HG02678 (cell line): ENCODE results near the gene SLC15A4.

Source experiments
- ATAC-seq: cut with Tn5 transposase; IDR thresholded peaks from one replicate; pipeline ENCODE4 v1.9.1; 2021; ENCODE audit warnings: mild to moderate bottlenecking, moderate library complexity; ENCODE audit not compliant: unreplicated experiment

The SLC15A4 gene

DNA sequence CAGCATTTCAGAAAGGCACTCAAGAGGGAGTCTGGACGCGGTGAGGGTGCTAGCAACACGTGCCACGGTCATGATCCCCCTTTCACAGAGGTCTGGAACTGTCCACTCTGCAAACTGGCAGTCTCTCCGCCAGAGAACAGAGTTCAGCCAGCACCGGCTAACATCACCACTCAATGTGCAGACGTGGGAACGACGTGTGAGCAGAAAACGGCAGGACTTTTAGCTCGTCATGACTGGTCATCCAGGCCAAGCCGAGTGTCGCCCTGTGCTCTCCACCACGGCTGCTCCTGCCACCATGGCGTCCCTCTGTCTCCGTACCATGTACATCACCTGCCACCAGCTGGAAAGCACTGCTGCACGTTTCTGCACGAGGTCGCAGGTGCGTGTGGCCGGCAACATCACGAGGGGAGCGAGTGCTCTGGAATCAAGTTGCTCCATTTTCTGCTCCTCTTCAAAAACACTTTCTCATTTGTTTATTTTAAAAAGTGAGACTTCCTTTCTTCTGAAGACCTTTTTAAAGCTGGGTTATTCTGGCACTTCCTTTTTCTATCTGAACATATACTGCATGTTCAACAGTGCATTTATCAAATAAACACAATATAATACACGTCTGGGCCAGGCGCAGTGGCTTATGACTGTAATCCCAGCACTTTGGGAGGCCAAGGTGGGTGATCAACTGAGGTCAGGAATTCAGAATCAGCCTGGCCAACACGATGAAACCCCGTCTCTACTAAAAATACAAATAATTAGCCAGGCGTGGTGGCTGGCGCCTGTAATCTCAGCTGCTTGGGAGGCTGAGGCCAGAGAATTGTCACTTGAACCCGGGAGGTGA is 28.0 kb downstream of the SLC15A4 start:
- ATAC-seq: no peak

DNA sequence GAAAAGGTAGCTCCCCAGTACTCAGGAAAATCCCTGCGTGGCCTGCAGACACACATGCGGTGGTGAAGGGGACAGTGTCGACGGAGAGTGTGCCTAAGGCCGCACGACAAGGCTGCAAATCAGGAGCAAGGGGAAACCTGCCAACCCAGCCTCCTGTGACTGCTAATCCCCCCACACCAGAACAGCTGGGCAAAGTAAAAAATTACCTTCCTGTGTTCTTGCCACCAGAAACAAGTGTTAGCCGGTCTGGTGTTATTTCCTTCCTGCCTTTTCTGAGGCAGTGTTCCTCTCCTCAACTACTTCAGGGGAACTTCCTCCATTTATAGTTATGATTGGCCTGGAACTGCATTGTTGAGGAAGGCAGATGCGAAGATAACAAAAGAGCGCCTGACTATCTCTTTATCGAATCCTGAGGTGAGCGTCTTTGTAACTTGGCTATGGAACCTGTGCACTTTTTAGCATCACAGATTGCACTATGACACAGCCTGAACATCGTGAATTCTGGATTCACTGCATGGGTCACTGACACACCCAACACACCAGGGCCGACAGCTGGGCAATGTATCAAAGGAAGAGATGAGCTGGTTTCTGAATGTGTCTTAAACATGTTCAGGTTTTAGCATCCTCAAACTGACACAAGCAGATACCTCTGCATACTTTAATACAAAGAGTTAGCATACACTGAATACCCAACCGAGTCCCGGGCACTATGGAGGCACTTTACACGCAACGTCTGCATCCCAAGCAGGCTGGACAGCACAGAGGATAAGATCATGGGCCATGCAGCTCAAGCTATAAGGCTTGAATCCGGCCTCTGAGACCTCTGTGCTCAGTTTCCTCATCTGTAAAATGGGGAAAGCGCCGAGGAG is 28.9 kb downstream of the SLC15A4 start:
- ATAC-seq: peak; percentile 57

DNA sequence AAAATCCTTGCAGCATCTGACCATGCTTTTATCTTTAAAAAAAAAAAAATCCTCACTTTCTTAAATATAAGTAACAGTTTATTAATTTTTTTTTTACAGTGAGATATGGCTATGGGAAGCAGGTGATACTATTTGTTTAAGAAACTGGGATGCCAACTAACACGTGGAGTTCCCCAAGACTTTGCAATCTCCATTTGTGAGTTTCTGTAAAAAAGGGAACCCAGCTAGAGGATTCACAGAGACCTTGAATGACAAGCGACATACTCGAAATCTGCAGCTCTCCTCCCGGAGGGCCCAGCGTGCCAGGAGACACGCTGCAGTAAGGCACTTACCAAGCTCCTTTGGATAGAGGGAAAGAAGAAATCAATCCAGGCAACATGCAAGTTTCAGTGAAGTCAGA is 30.1 kb downstream of the SLC15A4 start:
- ATAC-seq: no peak

DNA sequence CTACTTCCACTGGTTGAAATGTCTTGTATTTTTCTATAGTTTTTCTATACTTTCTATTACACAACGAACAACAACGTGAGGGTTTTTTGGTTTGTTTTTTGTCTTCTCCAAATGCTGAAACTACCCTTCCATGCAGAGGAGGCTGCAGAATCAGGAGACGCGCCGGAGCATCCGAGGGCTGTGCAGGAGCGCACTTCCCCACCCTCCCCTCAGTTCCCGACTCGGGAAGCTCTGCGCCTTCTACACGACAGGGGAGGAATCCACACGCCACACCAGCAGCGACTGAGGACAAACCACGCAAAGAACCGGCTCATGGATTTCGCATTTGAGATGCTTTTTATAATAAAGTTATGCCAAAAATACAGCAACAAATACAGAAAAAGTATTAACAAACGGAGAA is 30.9 kb downstream of the SLC15A4 start:
- ATAC-seq: no peak

DNA sequence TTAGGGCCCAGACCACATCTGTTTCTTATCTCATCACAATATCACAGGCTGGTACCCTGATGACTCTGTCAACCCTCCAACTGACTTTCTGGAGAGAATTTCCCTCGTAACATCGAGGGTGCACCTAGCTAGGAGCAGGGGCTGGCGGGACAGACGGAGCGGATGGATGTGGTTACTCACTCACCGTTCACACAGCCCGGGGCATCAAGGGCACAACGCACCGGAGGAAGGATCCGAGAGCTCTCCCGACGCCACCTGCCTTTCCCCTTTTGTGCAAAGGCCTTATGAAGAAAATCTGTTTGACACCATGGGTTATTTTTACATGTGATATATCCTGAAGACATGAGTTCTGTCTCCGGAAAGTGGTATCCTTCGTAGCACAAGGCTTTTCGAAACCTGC is 31.4 kb downstream of the SLC15A4 start:
- no peak for ATAC-seq

DNA sequence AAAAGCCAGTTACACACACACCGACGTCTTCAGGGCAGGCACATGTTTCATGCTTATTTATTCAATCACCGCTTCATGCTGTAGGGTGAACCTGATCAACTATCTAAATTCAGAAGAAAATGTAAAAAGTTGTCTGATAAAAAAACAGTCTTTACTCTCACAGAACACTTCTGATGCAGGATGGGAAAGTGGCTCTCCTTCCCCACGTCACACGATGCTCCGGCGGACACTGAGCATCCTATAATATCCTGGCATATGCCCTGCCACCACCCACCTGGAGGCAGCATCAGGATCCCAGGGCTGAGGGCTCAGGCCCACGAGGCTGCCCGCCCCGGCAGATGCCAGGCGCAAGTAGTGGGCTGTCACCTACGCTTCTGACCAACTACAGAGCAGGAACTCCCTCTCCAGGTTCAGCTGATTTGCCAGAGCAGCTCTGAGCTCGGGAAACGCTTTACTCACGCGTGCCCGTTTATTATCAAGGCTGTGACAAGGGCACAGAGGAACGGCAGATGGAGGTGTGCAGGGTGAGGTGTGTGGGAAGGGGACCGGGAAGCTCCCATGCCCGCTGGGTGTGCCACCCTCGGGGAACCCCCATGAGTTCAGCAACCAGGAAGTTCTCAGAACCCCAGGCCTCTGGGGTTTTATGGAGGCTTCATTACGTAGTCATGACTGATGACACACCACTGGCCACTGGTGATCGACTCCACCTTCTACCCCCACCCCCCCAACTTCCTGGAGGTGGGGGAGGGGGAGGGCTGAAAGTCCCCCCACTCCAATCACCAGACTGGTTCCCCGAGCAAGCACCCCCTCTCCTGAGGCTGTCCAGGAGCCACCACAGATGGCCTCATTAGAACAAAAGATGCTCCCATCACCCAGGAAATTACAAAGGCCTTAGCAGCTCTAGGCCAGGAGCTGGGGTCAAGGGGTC is 32.1 kb downstream of the SLC15A4 start:
- ATAC-seq: peak; percentile 34

DNA sequence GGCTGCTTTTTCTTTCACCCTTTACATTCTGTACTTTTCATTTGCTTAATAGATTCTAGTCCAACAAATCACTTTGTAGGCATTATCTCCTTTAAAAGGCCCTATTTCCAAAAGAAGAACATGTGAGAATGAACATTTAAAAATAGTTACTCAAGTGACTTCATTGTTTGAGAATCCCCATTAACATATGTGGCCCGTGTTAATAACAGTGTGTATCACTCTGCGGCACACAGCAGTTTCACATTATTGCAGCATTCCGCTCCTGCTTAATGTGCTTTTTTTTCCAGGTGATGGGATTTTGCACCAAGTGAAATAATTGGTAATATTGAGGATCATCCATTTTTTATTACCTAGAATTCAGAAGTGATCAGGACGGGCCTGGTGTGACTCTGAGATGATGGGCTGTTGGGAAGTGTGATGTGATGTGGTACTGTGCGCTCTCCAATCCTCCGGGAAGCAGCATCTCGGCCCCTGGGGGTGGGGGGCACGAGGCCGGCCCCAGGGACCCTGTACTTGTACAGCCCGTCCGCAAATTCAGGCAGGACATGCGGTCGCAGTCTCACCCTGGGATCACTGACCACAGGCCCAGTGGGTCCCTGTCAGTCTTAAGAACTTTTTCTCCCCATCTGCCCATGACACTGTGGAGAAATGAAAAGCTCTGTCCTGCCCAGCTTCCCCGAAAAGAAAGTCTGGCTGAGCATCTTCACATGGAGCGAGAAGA is 32.9 kb downstream of the SLC15A4 start:
- no peak for ATAC-seq

DNA sequence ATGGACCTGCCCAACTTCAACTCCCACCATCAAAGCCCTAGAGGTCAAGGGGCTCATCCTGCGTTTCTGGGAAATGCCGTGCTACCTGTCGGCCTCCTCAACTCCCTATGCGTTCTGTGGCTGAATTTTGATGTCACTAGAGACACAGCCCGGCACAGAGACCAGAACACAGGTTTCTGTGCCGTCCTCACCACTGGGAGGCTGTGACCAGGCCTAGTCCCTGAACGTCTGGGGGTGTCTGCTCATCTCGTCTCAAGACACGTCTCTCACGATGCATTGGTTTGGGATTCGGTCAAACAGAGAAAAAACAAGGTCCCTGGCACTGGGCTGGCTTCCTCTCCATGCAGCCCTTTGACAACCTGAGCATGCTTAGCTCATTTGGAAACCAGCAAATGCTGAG is 33.5 kb downstream of the SLC15A4 start:
- no peak for ATAC-seq

DNA sequence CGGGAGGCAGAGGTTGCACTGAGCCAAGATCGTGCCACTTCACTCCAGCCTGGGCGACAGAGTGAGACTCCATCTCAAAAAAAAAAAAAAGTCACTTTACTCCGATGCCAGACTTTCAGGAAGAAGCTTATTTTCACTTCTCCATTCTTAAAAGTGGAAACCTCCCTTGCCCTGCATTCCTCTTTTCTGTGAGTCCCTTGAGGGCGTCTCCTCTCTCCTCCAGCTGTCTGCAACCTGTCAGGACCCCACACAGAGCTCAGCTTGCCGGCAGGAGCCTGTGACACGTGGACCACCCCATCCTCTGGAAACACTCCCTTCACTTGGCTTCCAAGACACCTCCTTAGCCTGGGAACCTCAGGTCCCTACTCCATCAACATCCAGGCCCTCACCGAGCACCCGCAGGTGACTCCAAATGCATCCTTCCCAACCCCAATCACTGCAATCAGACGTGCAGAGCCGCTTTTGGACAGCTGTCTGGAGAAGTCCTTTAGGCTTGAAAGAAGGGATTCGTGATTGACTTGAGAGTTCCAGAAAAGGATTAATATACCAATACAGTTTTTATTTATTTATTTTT is 34.3 kb downstream of the SLC15A4 start:
- ATAC-seq: no peak

DNA sequence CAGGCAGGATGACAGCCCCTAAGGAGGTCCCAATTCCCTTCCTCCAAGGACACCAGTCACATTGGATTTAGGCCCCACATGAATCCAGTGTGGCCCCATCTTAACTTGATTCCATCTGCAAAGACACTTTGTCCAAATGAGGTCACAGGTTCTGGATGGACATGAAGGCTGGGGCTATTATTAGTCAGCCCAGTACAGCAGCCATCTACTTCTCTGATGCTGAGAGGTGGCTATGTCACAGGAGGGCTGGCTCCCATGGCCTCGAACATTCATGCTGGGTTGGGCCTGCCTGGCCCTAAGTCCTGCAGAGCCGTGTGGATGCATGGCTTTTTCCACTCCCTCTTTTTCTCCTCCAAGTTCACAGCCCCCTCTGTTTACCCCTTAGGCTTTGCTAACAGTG is 35.9 kb downstream of the SLC15A4 start:
- no peak for ATAC-seq

DNA sequence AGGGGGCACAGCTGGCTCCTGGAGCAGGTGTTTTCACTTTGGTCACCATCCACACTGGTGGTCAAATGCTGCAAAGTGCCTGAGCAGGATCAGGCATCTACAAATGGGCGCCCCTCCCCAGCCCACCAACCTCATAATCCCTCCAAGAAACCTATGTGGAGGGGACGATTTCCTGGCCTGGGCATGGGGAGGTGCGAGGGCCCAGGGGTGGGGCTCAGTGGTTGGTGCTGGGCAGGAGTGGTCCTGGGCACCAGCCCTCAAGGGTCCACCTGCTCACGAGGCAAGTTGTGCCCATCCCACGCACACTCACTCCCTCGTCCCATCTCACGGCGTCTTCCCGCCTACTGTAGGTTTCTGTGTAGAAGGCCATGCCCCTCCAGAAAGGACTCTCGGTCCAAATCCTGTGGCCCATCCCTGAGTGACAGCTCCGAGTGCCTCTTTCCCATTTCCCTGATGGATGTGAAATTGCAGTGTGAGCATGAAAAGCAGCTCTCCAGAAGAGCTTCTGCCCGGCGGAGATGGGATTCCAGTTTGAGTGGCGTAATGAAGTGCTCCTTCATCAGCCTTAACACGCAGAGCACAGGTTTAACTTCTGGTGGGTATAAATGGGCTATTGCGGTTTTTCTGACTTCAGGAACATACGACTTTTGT is 36.9 kb downstream of the SLC15A4 start:
- ATAC-seq: no peak

DNA sequence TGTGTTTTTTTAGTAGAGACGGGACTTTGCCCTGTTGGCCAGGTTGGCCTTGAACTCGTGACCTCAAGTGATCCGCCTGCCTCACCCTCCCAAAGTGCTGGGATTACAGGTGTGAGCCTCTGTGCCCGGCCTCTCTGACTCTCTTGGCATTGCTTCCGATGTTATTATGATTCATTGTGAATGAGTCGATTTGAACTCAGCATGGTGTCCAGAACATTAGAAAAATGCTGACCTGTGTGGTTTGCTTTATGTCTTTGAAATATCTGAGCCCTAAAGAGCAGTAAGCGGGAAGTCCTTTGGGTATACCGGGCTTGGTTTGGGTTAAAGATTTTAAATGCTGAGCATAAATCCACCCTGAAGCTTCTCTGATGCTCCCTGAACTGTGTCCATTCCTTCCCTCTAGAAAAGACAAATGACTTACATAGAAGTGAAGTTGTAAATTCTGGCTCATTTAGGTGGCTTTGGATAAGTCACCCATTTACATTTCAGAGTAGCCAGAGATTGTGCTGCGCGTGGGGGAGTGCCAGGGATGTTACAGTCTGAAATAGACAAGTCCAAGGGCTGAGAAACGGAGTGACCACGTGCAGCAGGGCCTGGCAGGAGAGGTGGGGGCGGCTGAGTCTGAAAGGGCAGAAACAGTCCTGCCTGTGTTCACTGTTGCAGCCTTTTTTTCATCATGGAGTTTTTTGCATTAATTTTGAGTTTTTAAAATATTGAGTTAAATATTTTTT is 39.6 kb downstream of the SLC15A4 start:
- no peak for ATAC-seq

DNA sequence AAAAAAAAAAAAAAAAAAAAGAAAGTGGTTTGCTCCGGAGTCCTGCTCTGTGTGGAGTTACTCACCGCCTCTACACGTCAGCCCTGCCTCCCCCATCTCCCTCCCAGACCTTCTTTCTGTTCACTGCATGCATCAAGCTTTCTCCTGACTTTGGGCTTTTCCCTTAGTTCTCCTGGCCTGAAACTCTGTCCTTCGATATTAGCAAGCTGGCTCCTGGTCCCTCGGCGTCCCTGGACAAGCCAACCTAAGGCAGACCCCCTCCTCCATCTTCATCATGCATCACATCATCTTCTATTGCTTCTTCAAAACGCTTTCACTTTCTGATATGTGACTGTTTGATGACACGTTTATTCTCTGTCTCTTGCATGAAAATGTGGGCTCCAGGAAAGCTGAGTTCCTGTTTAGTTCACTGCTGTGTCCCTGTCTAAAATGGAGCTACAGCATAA is 40.6 kb downstream of the SLC15A4 start:
- peak; percentile 66 for ATAC-seq

DNA sequence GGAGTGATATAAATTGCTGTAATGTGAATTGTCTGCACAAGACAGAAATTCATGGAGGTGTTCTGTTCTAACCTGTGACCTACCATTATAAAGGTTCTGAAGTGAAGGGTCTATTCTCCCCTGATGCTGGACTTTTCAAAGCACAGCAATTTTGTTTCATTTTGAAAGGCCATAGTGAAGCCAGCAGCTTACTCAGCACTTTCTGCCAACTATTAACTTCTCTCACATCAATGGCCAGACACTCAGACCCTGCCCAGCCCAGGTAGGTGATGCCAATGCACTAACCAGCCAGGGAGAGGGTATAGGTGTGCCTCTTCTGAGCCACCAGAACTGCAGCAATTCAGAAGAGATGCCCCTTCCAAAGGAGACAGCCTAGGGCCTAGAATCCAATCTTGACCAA is 43.9 kb downstream of the SLC15A4 start:
- ATAC-seq: no peak

DNA sequence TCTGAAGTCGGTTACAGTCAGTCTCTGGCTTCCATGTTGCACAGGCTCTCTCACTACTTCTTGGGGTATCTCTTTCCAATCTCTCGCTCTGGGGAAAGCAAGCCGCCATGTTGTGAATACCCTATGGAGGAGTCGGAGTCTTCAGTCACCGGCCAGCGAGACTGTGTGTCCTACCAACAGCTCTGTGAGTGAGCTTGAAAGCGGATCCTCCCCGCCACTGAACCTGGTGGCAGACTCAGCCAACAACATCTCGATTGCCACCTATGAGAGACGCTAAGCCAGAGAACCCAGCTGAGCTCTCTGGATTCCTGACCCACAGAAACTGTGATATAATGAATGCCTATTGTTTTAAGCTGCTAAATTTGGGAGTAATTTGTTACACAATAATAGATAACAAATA is 51.5 kb downstream of the SLC15A4 start:
- ATAC-seq: no peak

DNA sequence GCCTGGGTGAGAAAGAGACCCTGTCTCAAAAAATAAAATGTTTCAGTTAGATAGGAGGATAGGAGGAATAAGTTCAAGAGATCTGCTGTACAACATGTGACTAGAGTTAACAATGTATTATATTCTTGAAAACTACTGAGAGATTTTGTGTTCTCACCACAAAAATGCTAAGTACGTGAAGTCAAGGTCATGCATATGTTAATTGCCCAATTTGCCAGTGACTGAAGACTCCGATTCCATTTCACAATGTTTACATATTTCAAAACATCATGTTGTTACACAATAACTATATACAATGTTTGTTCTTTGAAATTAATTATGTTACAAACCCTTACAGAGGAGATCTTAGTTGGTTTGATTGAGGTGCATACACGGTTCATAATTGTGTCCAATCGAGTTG is 52.1 kb downstream of the SLC15A4 start:
- no peak for ATAC-seq

DNA sequence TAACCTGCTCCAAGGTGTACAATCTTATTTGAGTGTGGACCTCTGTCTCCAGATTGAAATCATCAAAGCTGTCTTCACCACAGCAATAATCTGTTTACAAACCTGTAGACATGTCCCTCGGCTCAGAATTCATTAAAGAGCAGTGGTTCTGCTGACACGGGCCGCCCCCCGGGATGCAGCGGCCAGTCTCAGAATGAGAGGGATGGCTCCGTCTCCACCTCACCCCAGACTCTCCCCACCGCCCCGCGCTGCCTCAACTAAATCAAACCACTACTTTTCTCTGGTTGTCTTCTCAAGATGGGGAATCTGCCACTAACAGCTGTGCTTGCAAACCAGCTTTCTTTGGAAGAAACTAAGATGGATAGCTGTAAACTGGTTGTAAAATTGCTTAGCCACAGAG is 56.2 kb downstream of the SLC15A4 start:
- ATAC-seq: no peak

DNA sequence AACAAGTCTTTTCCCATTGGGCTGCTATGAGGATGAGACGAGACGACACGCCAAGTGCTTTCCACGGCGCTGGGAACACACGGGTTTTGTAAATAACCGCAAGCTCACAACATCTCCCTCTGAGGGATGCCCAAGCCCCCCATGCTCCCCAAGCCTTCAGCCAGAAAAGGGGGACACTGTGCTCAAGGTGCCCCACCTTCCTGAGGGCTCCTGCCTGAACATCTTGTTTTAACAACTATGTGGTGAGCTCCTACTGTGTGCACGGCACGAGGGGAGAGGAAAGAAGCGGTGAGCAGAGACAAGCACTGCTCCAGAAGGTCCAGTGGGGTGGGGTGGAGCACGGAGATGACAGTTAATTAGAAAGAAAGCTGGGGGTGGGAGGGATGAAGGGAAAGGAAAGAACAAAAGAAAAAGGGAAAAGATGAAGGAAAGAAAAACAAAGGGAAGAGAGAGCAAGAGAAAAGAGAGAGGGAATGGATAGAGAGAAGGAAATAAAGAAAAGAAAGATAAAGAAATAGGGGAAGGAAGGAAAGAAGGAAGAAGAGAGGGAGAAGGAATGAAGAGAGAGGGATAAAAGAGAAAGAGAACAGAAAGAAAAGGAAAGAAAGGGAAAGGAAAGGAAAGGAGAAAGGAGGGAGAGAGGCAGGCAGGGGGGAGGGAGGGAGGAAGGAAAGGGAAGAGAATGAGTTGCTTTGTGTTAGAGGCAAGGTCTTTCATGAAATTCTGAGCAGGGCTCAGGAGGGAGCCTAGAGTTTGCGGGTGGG is 56.8 kb downstream of the SLC15A4 start:
- ATAC-seq: no peak
